Natural killer cell (primary cell): ENCODE results near the gene UBE2R2. TPM values are rescaled to one million over a fixed set of nuclear protein-coding genes. Genes with fewer than 3 reads are reported as not detected.

Experiments used
- ATAC-seq, 3 donors: fragments of 150-1000 bp in 2 of 3; fragments of 200-7000 bp in 1 of 3; cut with Tn5 transposase; 1 replicate in 1 of 3; 2 replicates in 2 of 3; pipeline ENCODE4 v1.10.0; 2021; ENCODE audit warnings: mild to moderate bottlenecking in 2 of 3, moderate library complexity in 2 of 3
- DNase-seq, 2 donors: peaks; one replicate each; pipeline versions ENCODE4 v3.0.0 to v3.0.0-alpha.2; 2013 to 2021; ENCODE audit warnings: mixed read lengths in 1 of 2
- H3K27ac ChIP-seq: one replicate; pipeline ENCODE4 v1.5.1; 2013; ENCODE audit warnings: mild to moderate bottlenecking, low read length
- H3K27me3 ChIP-seq: one replicate; pipeline ENCODE4 v1.6.1; 2013; ENCODE audit warnings: low read length; ENCODE audit not compliant: control insufficient read depth, insufficient read depth
- H3K36me3 ChIP-seq: one replicate; pipeline ENCODE4 v1.6.1; 2013; ENCODE audit warnings: low read length; ENCODE audit not compliant: control insufficient read depth, insufficient read depth
- H3K4me1 ChIP-seq: one replicate; pipeline ENCODE4 v1.6.1; 2013; ENCODE audit warnings: low read length; ENCODE audit not compliant: control insufficient read depth, insufficient read depth
- H3K4me3 ChIP-seq: one replicate; pipeline ENCODE4 v1.5.1; 2013; ENCODE audit warnings: low read length
- H3K9me3 ChIP-seq: one replicate; pipeline ENCODE4 v1.6.1; 2013; ENCODE audit warnings: low read length; ENCODE audit not compliant: control insufficient read depth, insufficient read depth
- H3K27ac Mint-ChIP-seq, 2 donors: one replicate each; pipeline ENCODE4 v1.8.0; 2022; ENCODE audit warnings: mild to moderate bottlenecking in 2 of 2, mixed read lengths in 2 of 2, moderate library complexity in 1 of 2
- H3K27me3 Mint-ChIP-seq, 2 donors: one replicate each; pipeline ENCODE4 v1.8.0; 2022; ENCODE audit warnings: low read depth in 2 of 2, mixed read lengths in 2 of 2
- H3K36me3 Mint-ChIP-seq: one replicate; pipeline ENCODE4 v1.8.0; 2022; ENCODE audit warnings: mixed read lengths
- H3K4me1 Mint-ChIP-seq, 2 donors: one replicate each; pipeline ENCODE4 v1.8.0; 2022; ENCODE audit warnings: mixed read lengths in 2 of 2
- H3K4me3 Mint-ChIP-seq: one replicate; pipeline ENCODE4 v1.8.0; 2022; ENCODE audit warnings: mild to moderate bottlenecking, moderate library complexity, mixed read lengths
- H3K9me3 Mint-ChIP-seq, 2 donors: one replicate each; pipeline ENCODE4 v1.8.0; 2022; ENCODE audit warnings: mixed read lengths in 2 of 2
- CTCF ChIP-seq: fragments of 200-600 bp; IDR thresholded peaks from one replicate; pipeline ENCODE4 v1.8.0; 2022; ENCODE audit warnings: antibody characterized with exemption
- WGBS: methylation state at CpG from one replicate; pipeline ENCODE4 v1.1.7; 2013; ENCODE audit warnings: missing lambda C conversion rate; ENCODE audit not compliant: insufficient coverage; 5-methylcytosine and 5-hydroxymethylcytosine counted together
- intact Hi-C: fragments of 100-400 bp; cut with micrococcal nuclease; formaldehyde crosslinking; loops from one replicate; pipeline ENCODE4 v1.14.2; 2022
- total RNA-seq, 4 donors: library from RNA; stranded (reverse); fragments of 120-200 nt in 1 of 4; gene quantifications; one replicate each; pipeline versions ENCODE4 v1.2.3 to v1.2.4, GENCODE V29; 2013 to 2022

Gene UBE2R2
- total RNA-seq, 3 donors from 2014 or later (not counting 1 experiment from before 2014, with no cell fraction given): 31.2 to 36.0 (median 31.9) TPM

- Mint-ChIP-seq H3K9me3 (no peaks in the 10 kb centered on the region), H3K4me3 (no peak overlapping the region), H3K36me3 (no peaks in the 10 kb centered on the region), H3K27me3 (no peaks in the 10 kb centered on the region), H3K27ac (peak overlapping the region; percentile 23 to 43), H3K4me1 (peaks cover 28 to 47% of the 10 kb centered on the region in 2 donors)
- no peak for ATAC-seq
- H3K9me3 ChIP-seq: no peaks in the 10 kb centered on the region
- H3K36me3 ChIP-seq: peaks cover 29% of the 10 kb centered on the region
- 70% methylated on average over 2 of the region's 4 CpGs for WGBS
- intact Hi-C loops: no loop called here
- no peak for TF ChIP-seq CTCF
- no peaks in the 10 kb centered on the region for H3K4me1 ChIP-seq
- no peak overlapping the region for H3K27ac ChIP-seq
- DNase-seq: no peak
- no peak overlapping the region for H3K4me3 ChIP-seq
- no peaks in the 10 kb centered on the region for H3K27me3 ChIP-seq
These were observed 86.3 kb downstream of the UBE2R2 start for GRCh38 chr9:33903157-33903780.

GRCh38 chr9:33905137-33905536, 88.2 kb downstream of the UBE2R2 start:
- no peak overlapping the region for H3K27ac ChIP-seq
- peaks cover 30% of the 10 kb centered on the region for H3K36me3 ChIP-seq
- no peaks in the 10 kb centered on the region for H3K9me3 ChIP-seq
- Mint-ChIP-seq H3K4me3 (no peak overlapping the region), H3K4me1 (peaks cover 25 to 44% of the 10 kb centered on the region in 2 donors), H3K27me3 (no peaks in the 10 kb centered on the region), H3K9me3 (no peaks in the 10 kb centered on the region), H3K27ac (peak overlapping the region in 1 of 2 donors; percentile 43), H3K36me3 (no peaks in the 10 kb centered on the region)
- no peak overlapping the region for H3K4me3 ChIP-seq
- no peak for DNase-seq
- intact Hi-C loops: no loop called here
- no peak for ATAC-seq
- no peak for TF ChIP-seq CTCF
- H3K4me1 ChIP-seq: no peaks in the 10 kb centered on the region
- no CpG with 5 or more reads among the region's 1 CpG for WGBS
- no peaks in the 10 kb centered on the region for H3K27me3 ChIP-seq

- Histone ChIP-seq H3K9me3 (no peaks in the 10 kb centered on the region), H3K4me1 (no peaks in the 10 kb centered on the region), H3K27me3 (no peaks in the 10 kb centered on the region), H3K4me3 (no peak overlapping the region), H3K36me3 (peaks cover 20% of the 10 kb centered on the region), H3K27ac (no peak overlapping the region)
- no peaks in the 10 kb centered on the region for H3K9me3 Mint-ChIP-seq
- no peak for ATAC-seq
- DNase-seq: no peak
- H3K36me3 Mint-ChIP-seq: no peaks in the 10 kb centered on the region
- TF ChIP-seq CTCF: no peak
- peak overlapping the region; percentile 40 to 68 for H3K27ac Mint-ChIP-seq
- 98% methylated on average over 2 of the region's 2 CpGs for WGBS
- peaks cover 25 to 40% of the 10 kb centered on the region in 2 donors for H3K4me1 Mint-ChIP-seq
- no peak overlapping the region for H3K4me3 Mint-ChIP-seq
- no peaks in the 10 kb centered on the region for H3K27me3 Mint-ChIP-seq
- intact Hi-C loops: no loop called here
These were observed 89.8 kb downstream of the UBE2R2 start for GRCh38 chr9:33906769-33907168.

DNA sequence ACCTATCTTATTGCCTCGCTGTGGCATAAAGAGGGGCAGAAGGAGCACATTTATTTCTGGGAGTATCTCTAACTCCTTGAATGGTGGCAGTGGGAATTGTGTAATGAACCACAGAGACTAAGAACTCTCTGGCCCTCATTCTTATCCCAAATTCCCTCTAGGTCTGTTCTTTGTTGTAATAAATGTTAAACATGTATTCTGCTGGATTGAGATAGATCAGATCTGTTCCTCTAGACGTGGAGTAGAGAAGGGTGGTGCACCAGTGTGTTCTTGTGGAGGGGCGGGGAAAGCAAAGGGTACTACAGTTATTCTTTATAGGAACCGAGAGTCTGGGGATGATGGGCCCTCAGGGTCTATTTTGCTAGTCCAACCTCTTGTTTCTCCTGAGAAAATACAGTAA, 90.4 kb downstream of the UBE2R2 start:
- no peaks in the 10 kb centered on the region for H3K9me3 ChIP-seq
- H3K4me1 Mint-ChIP-seq: peaks cover 25 to 40% of the 10 kb centered on the region in 2 donors
- intact Hi-C loops: no loop called here
- peaks cover 18% of the 10 kb centered on the region for H3K36me3 ChIP-seq
- no peaks in the 10 kb centered on the region for H3K27me3 Mint-ChIP-seq
- no peaks in the 10 kb centered on the region for H3K36me3 Mint-ChIP-seq
- H3K4me1 ChIP-seq: no peaks in the 10 kb centered on the region
- H3K27me3 ChIP-seq: no peaks in the 10 kb centered on the region
- no peak overlapping the region for H3K4me3 Mint-ChIP-seq
- no peaks in the 10 kb centered on the region for H3K9me3 Mint-ChIP-seq
- no peak overlapping the region for H3K4me3 ChIP-seq
- WGBS: 83% methylated on average over 4 of the region's 4 CpGs
- no peak for DNase-seq
- no peak overlapping the region for H3K27ac ChIP-seq
- H3K27ac Mint-ChIP-seq: peak overlapping the region; percentile 40 to 68
- no peak for ATAC-seq
- TF ChIP-seq CTCF: no peak
